Trophoblast cell (in vitro differentiated cells and primary cell): ENCODE measurements around the gene CHD6.
"Not testable (repeated sequence)": the region's sequence is repeated elsewhere in the genome, so short reads cannot be mapped to it uniquely, and the experiment has no call there.

Experiments
- DNase-seq, 2 donors: peaks; one replicate each; pipeline ENCODE4 v3.0.0-alpha.2; 2016
- H2AFZ ChIP-seq: 2 replicates; pipeline ENCODE4 v1.6.1; 2013; ENCODE audit warnings: low read length, moderate library complexity, mild to moderate bottlenecking; ENCODE audit not compliant: insufficient read depth, poor library complexity
- H2AK5ac ChIP-seq: 2 replicates; pipeline ENCODE4 v1.6.1; 2013; ENCODE audit warnings: mild to moderate bottlenecking, low read length
- H2BK120ac ChIP-seq: 2 replicates; pipeline ENCODE4 v1.6.1; 2013; ENCODE audit warnings: low read length, mild to moderate bottlenecking, moderate library complexity; ENCODE audit not compliant: insufficient read depth, poor library complexity
- H2BK12ac ChIP-seq: 2 replicates; pipeline ENCODE4 v1.6.1; 2013; ENCODE audit warnings: mild to moderate bottlenecking, low read length, moderate library complexity
- H2BK5ac ChIP-seq: 2 replicates; pipeline ENCODE4 v1.6.1; 2013; ENCODE audit warnings: low read length, low read depth, moderate library complexity, mild to moderate bottlenecking; ENCODE audit not compliant: poor library complexity
- H3K14ac ChIP-seq: 2 replicates; pipeline ENCODE4 v1.6.1; 2013; ENCODE audit warnings: mild to moderate bottlenecking, low read length
- H3K18ac ChIP-seq: 2 replicates; pipeline ENCODE4 v1.6.1; 2013; ENCODE audit warnings: mild to moderate bottlenecking, low read length
- H3K23ac ChIP-seq: 2 replicates; pipeline ENCODE4 v1.6.1; 2013; ENCODE audit warnings: low read length
- H3K27ac ChIP-seq: 2 replicates; pipeline ENCODE4 v1.5.1; 2013; ENCODE audit warnings: low read depth, mild to moderate bottlenecking, inconsistent platforms, low read length, moderate library complexity
- H3K27me3 ChIP-seq: 2 replicates; pipeline ENCODE4 v1.6.1; 2013; ENCODE audit warnings: inconsistent platforms, mild to moderate bottlenecking, low read length, moderate library complexity; ENCODE audit not compliant: insufficient read depth
- H3K36me3 ChIP-seq, 2 experiments: 1 replicate in 1 of 2; 2 replicates in 1 of 2; pipeline ENCODE4 v1.6.1; 2013; ENCODE audit warnings: low read length in 2 of 2, mild to moderate bottlenecking in 2 of 2, moderate library complexity in 1 of 2; ENCODE audit not compliant: insufficient read depth in 2 of 2, control insufficient read depth in 1 of 2
- H3K4ac ChIP-seq: 2 replicates; pipeline ENCODE4 v1.6.1; 2013; ENCODE audit warnings: low read depth, mild to moderate bottlenecking, low read length, moderate library complexity
- H3K4me1 ChIP-seq, 2 experiments: 1 replicate in 1 of 2; 2 replicates in 1 of 2; pipeline ENCODE4 v1.6.1; 2013; ENCODE audit warnings: low read length in 2 of 2, mild to moderate bottlenecking in 2 of 2, moderate library complexity in 1 of 2; ENCODE audit not compliant: insufficient read depth in 2 of 2, control insufficient read depth in 1 of 2
- H3K4me2 ChIP-seq: 2 replicates; pipeline ENCODE4 v1.6.1; 2013; ENCODE audit warnings: inconsistent platforms, mild to moderate bottlenecking, low read length, moderate library complexity
- H3K4me3 ChIP-seq: 2 replicates; pipeline ENCODE4 v1.5.1; 2013; ENCODE audit warnings: mild to moderate bottlenecking, low read depth, low read length, inconsistent platforms
- H3K79me1 ChIP-seq: one replicate; pipeline ENCODE4 v1.6.1; 2013; ENCODE audit warnings: low read length
- H3K79me2 ChIP-seq: 2 replicates; pipeline ENCODE4 v1.6.1; 2013; ENCODE audit warnings: low read length, mild to moderate bottlenecking; ENCODE audit not compliant: control insufficient read depth, insufficient read depth, poor library complexity
- H3K9ac ChIP-seq: 2 replicates; pipeline ENCODE4 v1.6.1; 2013; ENCODE audit warnings: mild to moderate bottlenecking, low read length
- H3K9me3 ChIP-seq: 2 replicates; pipeline ENCODE4 v1.6.1; 2013; ENCODE audit warnings: low read depth, mild to moderate bottlenecking, control low read depth, inconsistent platforms, low read length; ENCODE audit not compliant: insufficient read depth
- H4K12ac ChIP-seq: 2 replicates; pipeline ENCODE4 v1.6.1; 2013; ENCODE audit warnings: low read depth, mild to moderate bottlenecking, low read length, moderate library complexity
- H4K8ac ChIP-seq: 2 replicates; pipeline ENCODE4 v1.6.1; 2013; ENCODE audit warnings: low read depth, mild to moderate bottlenecking, low read length, moderate library complexity
- H4K91ac ChIP-seq: one replicate; pipeline ENCODE4 v1.6.1; 2013; ENCODE audit warnings: low read depth, mild to moderate bottlenecking, low read length, moderate library complexity
- whole genome bisulfite sequencing: extraction: QIAGEN DNeasy Blood & Tissue Kit; methylation state at CpG from one replicate; pipeline ENCODE4 v1.1.7; 2013; ENCODE audit warnings: missing lambda C conversion rate; ENCODE audit not compliant: insufficient read length, insufficient coverage; ENCODE audit errors: extremely low coverage; 5-methylcytosine and 5-hydroxymethylcytosine counted together

CHD6 gene

DNA sequence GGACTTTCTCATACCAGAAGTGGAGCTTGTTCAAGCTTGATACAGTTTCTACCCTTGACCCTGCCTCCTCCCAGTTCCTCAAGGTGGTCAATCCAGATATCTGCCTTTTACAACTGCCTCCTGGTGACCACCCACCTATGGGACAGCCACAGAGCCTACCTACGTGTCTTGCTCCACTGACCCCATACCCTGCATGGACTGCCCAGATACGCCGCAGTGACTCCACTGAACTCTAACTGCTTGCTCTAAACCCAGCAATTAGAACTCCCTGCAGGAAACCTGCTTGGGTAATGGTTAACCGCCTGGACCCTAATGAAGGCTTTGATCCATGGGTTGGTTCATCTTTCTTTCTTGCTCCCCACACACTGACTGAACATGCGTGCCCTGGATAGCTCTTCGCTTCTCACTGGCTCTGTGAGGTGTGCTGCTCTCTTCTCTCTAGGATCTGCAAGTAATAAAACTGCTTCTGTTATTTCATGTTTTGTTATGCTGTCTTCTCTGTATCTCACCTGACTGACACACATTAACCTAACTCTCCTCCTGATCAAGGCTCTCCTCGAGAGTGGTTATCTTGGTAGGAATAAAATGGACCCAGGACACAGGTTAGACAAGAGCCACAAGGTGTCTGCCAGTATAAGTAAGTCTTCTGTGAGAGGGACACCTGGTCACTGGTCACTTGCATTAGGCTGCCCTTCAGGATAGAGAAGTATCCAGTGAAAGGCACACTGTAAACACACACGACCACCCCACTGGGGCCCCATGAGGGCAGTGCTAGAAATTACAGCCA lies 79.2 kb downstream of the CHD6 start:
- Histone ChIP-seq H3K4me2 (no peak overlapping the region), H4K12ac (no peak overlapping the region), H3K18ac (no peak overlapping the region), H3K4me3 (no peak overlapping the region), H3K27ac (no peak overlapping the region), H4K91ac (no peak overlapping the region), H2AK5ac (no peak overlapping the region), H3K23ac (no peak overlapping the region), H2BK12ac (no peak overlapping the region), H2BK120ac (no peak overlapping the region), H3K14ac (no peak overlapping the region), H3K79me1 (no peaks in the 10 kb centered on the region), H3K9me3 (no peaks in the 10 kb centered on the region), H3K79me2 (no peaks in the 10 kb centered on the region), H3K36me3 (peaks cover 0 to 5% of the 10 kb centered on the region in 2 experiments), H3K4ac (no peak overlapping the region), H2AFZ (no peak overlapping the region), H3K27me3 (no peaks in the 10 kb centered on the region), H4K8ac (no peak overlapping the region), H3K4me1 (no peaks in the 10 kb centered on the region), H3K9ac (no peak overlapping the region), H2BK5ac (no peak overlapping the region)
- DNase-seq: no peak
- no CpG with 5 or more reads among the region's 8 CpGs for WGBS

DNA sequence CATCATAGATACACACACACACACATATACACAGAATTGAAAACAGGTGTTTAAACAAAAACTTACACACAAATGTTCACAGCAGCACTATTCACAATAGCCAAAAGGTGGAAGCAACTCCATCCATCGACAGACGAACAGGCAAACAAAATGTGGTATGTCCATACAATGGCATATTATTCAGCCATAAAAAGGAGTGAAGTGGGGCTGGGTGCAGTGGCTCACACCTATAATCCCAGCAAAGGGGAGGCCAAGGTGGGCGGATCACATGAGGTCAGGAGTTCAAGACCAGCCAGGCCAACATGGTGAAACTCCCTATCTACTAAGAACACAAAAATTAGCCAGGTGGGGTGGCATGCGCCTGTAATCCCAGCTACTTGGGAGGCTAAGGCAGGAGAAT lies 80.3 kb downstream of the CHD6 start:
- Histone ChIP-seq H4K91ac (no peak overlapping the region), H3K9me3 (no peaks in the 10 kb centered on the region)
- WGBS: no CpG with 5 or more reads among the region's 4 CpGs

DNA sequence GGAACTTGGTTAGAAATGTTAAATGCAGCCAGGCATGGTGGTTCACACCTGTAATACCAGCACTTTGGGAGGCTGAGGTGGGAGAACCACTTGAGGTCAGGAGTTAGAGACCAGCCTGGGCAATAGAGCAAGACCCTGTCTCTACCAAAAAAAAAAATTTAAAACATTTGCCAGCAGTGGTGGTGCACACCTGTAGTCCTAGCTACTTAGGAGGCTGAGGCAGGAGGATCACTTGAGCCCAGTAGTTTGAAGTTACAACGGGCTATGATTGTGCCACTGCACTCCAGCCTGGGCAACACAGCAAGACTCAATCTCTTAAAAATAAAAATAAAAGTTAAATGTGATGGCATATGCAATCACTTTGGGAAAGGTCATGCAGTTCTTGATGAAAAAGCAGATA lies 82.6 kb downstream of the CHD6 start:
- not testable (repeated sequence) for H4K91ac ChIP-seq, H3K4me2 ChIP-seq, H2BK120ac ChIP-seq, H3K79me1 ChIP-seq, H3K9me3 ChIP-seq, H4K8ac ChIP-seq, H3K4ac ChIP-seq, H3K14ac ChIP-seq, H2AK5ac ChIP-seq, H3K27ac ChIP-seq, H3K4me1 ChIP-seq, H3K79me2 ChIP-seq, DNase-seq, H3K9ac ChIP-seq, H3K4me3 ChIP-seq, H3K23ac ChIP-seq, H3K36me3 ChIP-seq, H2BK5ac ChIP-seq, H4K12ac ChIP-seq, H2BK12ac ChIP-seq, H2AFZ ChIP-seq, H3K18ac ChIP-seq, H3K27me3 ChIP-seq
- no CpG with 5 or more reads among the region's 1 CpG for WGBS

More for the DNA sequence above, 80.3 kb downstream of the CHD6 start:
- no peak overlapping the region for H3K14ac ChIP-seq
- no peak overlapping the region for H4K12ac ChIP-seq
- no peak overlapping the region for H4K8ac ChIP-seq
- H2BK5ac ChIP-seq: no peak overlapping the region
- H3K79me2 ChIP-seq: no peaks in the 10 kb centered on the region
- peaks cover 3 to 8% of the 10 kb centered on the region in 2 experiments for H3K36me3 ChIP-seq
- no peak overlapping the region for H3K9ac ChIP-seq
- H3K4ac ChIP-seq: no peak overlapping the region
- H2AK5ac ChIP-seq: no peak overlapping the region
- no peak overlapping the region for H2BK120ac ChIP-seq
- no peaks in the 10 kb centered on the region for H3K27me3 ChIP-seq
- no peaks in the 10 kb centered on the region for H3K4me1 ChIP-seq
- no peak overlapping the region for H3K4me3 ChIP-seq
- no peak overlapping the region for H3K4me2 ChIP-seq
- H2BK12ac ChIP-seq: no peak overlapping the region
- no peak overlapping the region for H3K18ac ChIP-seq
- no peak overlapping the region for H3K23ac ChIP-seq
- no peak overlapping the region for H3K27ac ChIP-seq
- no peak for DNase-seq
- H2AFZ ChIP-seq: no peak overlapping the region
- no peaks in the 10 kb centered on the region for H3K79me1 ChIP-seq

DNA sequence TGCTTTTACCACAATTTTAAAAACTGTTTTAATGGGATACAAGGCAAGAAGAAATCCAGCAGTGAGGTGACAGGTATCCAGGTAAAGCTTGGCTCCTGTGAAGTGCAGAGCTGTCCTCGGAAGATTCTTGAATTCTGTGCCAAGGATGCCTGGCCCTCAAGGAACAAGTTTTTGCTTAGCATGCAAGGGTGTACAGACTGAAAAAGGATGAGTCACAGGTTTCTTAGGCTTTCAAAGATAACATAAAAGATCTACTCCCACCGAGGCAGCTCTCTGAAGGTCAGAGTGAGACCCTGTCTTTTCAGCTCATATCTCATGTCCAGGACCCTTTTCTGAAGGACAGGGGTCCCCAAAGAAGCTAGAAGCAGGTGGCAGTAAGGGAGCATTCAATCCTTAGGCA lies 83.3 kb downstream of the CHD6 start:
- H3K9ac ChIP-seq: no peak overlapping the region
- H4K8ac ChIP-seq: no peak overlapping the region
- DNase-seq: no peak
- H3K4me3 ChIP-seq: no peak overlapping the region
- H3K36me3 ChIP-seq: peaks cover 10% of the 10 kb centered on the region in 2 experiments
- H2BK120ac ChIP-seq: no peak overlapping the region
- H3K14ac ChIP-seq: no peak overlapping the region
- no peak overlapping the region for H2AFZ ChIP-seq
- H3K79me2 ChIP-seq: no peaks in the 10 kb centered on the region
- H3K23ac ChIP-seq: no peak overlapping the region
- no peaks in the 10 kb centered on the region for H3K79me1 ChIP-seq
- H4K12ac ChIP-seq: no peak overlapping the region
- H2BK12ac ChIP-seq: no peak overlapping the region
- H2BK5ac ChIP-seq: no peak overlapping the region
- H3K4ac ChIP-seq: no peak overlapping the region
- no peaks in the 10 kb centered on the region for H3K27me3 ChIP-seq
- no peak overlapping the region for H3K4me2 ChIP-seq
- H3K9me3 ChIP-seq: no peaks in the 10 kb centered on the region
- WGBS: no CpG with 5 or more reads among the region's 2 CpGs
- H3K18ac ChIP-seq: no peak overlapping the region
- no peak overlapping the region for H2AK5ac ChIP-seq
- H4K91ac ChIP-seq: no peak overlapping the region
- no peak overlapping the region for H3K27ac ChIP-seq
- no peaks in the 10 kb centered on the region for H3K4me1 ChIP-seq
